GM19372 (cell line): ENCODE data around the gene P4HA3.

Experiments used
- ATAC-seq: cut with Tn5 transposase; IDR thresholded peaks from one replicate; pipeline ENCODE4 v1.9.1; 2021; ENCODE audit warnings: mild to moderate bottlenecking, low read depth, moderate library complexity; ENCODE audit not compliant: unreplicated experiment

P4HA3 gene

GRCh38 chr11:74269161-74269811 lies 42.2 kb downstream of the P4HA3 start:
- no peak for ATAC-seq

GRCh38 chr11:74268456-74268855 lies 43.0 kb downstream of the P4HA3 start:
- ATAC-seq: no peak

DNA sequence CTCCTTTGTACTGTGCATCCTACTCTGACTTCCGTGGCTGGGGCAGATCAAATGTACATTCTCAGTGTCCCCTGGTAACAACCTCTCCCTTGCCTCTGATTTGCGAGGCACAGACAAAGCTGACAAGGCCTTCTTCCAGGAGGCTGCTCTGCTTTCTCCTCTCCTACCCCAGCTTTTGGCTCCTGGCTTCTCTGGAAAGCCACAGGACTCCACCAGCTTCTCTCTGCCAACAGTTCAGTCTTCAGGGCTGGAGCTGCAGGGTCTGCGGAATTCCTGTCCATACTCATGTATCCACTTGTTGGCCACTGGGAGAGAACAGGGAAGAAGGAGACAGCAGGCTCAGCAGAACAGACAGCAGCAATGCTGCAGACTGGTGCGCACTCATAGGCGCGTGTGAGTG lies 44.4 kb downstream of the P4HA3 start:
- ATAC-seq: no peak

DNA sequence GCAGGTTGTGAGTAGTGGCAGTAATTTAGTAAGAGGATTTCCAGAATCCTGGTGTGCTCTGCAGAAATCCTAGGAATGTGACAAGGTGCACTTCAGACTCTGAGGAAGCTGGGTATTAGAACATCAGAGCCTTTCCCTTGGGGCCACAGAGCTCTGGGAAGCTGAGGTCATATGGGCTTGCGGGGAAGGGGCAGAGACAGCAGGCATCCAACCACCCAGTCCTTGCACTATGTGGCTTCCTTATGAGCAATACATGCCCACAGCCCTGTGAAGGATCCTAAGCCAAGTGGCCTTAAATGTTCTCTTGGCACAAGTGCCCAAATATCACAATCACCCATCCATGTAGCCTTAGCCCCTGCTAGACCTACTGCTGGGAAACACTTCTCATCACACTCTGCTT lies 46.2 kb downstream of the P4HA3 start:
- ATAC-seq: no peak

GRCh38 chr11:74262725-74263124 lies 48.7 kb downstream of the P4HA3 start:
- no peak for ATAC-seq

- ATAC-seq: no peak
Measured at GRCh38 chr11:74257959-74258553, 53.4 kb downstream of the P4HA3 start.

GRCh38 chr11:74256378-74257133 lies 54.9 kb downstream of the P4HA3 start:
- no peak for ATAC-seq

DNA sequence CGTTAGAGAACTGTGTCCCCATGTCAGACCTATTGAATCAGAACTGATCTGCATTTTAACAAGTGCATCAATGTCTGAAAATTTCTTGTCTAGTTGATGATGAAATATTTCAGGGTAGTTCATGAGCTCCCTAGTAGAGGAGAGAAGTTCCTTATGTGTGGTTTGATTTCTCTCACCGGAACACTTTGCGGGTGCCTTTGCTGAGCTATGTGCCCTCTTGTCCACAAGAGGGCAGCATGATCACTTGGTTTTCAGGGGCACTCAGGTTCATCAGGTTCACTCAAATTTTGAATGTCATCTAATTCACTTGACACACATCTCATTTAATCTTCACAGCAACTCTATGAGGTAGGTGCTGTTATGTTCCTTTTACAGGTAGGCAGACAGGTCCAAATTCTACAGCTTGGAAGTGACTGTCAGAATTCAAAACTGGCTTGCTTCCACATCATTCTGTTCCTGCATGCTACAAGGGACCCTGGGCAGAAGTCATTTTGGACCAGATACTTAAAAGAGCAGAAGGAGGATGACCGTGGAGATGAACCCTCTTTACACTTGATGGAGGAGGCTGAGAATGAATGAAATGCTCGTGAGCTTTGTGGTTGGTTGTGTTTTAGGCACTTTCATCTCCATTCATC lies 55.6 kb downstream of the P4HA3 start:
- no peak for ATAC-seq

DNA sequence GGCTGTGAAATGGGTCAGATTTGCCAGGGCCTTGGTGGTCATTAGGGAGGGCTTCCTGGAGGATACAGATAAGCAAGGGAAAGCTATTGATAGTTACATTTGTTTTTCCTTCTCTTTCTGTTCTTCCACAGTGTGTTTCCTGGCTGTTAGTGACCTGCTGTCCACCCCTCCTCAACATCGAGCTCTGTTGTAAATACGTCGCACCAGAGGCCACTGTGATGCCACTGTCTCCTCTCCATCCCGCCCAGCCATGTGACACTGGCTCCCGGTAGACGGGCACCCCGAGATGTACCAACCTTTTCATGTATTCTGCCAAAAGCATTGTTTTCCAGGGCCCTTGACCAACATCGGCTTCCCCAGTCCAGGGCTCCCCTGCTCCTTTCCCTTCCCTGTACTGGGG lies 58.1 kb downstream of the P4HA3 start:
- ATAC-seq: no peak

DNA sequence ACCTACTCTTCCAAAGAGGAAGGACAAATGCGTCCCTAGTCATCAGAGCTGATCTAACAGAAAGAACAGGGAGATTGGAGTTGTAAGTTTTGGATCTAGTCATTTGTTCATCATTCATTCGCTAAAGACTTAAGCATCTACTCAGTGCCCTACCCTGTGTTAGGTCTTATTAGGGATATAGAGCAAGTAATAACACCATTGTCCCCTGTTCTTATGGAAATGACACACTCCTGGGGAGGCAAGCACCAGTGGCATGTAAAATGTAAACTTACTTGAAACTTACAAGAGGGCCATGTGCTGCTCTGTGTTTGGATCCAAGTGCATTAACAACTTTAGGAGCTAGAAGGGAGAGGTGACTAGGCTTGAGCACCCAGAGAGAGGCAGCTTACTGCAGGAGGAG lies 61.9 kb downstream of the P4HA3 start:
- ATAC-seq: no peak

GRCh38 chr11:74248469-74248868 lies 63.0 kb downstream of the P4HA3 start:
- no peak for ATAC-seq

- ATAC-seq: no peak
Measured at GRCh38 chr11:74238243-74238642, 73.2 kb downstream of the P4HA3 start.

- ATAC-seq: no peak
Measured at GRCh38 chr11:74237541-74237940, 73.9 kb downstream of the P4HA3 start.

DNA sequence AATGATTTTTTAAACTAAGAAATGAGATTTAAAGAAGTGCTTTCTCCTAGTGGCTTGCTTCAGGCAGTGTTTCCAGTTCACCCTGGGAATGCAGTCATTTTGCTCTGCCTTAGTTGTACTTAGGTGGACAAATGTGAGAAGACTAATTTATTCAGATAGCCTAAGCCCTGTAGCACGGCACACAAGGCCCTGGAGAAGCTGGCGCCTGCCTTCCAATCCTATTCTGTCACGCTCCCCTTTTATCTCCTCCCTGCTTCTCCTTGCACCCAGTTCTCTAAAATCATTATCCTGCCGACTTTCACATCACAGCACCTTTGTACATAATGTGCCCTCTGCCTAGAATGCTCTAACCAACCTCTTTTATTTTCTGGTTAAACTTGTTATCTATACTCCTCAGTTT lies 76.3 kb downstream of the P4HA3 start:
- ATAC-seq: no peak

- ATAC-seq: no peak
Measured at GRCh38 chr11:74233683-74234082, 77.8 kb downstream of the P4HA3 start.

GRCh38 chr11:74232311-74232950 lies 79.0 kb downstream of the P4HA3 start:
- ATAC-seq: no peak

- no peak for ATAC-seq
Measured at GRCh38 chr11:74226907-74227306, 84.5 kb downstream of the P4HA3 start.

DNA sequence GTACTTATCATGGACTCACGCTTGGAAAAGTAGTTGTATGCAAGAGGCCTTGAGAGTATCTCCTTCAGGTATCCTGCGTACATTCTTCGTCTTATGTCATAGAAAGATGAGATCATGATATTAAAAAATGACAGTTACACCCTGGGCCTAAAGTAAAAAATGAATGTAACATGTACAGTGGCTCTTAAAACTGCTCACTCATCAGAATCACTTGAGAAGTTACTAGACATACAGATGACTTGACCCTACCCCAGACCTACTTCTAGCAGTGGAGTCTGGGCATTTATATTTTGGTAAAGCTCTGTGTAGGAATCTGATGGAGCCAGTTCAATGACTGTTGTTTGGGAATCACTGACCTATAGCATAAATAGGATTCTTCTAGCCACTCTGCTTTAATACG lies 85.9 kb downstream of the P4HA3 start:
- no peak for ATAC-seq

DNA sequence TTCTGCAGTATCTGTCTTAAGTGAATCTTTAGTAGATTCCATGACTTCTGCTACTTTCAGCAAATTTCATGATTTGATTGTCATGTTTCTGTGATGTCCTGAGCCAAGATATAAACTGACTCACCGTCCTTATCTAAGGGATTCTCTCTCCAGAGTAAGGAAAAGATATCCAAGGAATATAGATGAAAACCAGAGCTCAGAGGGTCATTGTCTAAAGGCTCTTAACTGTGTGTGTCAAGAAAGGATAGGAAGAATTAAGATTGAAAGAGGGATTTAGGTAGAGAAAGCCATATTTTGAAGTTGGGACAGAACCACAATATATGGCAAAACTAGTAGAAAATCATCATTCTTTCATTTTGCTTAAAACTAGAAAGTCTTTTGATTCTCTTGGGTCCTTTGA lies 89.6 kb downstream of the P4HA3 start:
- ATAC-seq: no peak

DNA sequence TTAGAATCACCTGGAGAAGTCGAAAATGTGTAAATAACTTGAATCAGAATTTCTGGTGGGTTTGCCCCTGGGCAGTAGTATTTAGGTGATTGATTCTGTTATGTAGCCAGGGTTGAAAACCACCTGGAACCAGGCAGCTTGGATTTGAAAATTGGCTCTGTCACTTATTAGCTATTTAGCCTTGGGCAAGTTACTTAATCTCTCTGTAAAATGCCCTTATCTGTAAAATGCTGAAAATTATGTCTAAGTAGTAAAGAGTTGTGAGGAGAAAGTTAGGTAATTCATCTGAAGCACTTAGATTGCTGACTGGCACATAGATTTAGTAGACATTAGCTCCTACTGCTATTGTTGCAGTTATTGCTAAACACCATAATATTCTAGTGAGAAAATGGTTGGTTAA lies 91.1 kb downstream of the P4HA3 start:
- no peak for ATAC-seq
